ENCODE data around the gene HSPH1.

The HSPH1 gene

DNA sequence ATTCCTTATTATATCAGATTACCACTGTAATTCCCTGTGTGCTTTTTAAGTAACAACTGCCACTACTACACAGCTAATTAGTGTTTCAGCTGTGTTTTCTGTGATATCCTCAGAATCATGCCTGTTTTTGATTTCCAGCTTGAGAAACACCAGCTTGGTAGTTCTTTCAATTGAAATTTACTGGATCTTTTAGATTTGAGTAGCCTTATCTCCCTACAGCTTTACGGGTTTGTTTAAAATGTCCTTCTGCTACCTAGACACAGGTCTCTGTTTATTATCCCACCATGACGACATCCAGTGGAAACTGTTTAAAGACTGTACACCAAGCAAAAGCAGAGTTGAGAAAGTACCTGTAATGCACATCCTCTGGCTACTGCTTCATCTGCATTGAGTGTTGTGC lies 12.1 kb downstream of the HSPH1 start:
- Histone ChIP-seq H3K36me3 (ENCODE audit: control insufficient read depth, insufficient read depth, low read length) (peaks cover 4% of the 10 kb centered on the region), H3K9me3 (ENCODE audit: control insufficient read depth, low read length) (no peaks in the 10 kb centered on the region), H3K4me1 (ENCODE audit: control insufficient read depth, insufficient read depth, low read length) (no peaks in the 10 kb centered on the region), H3K9ac (ENCODE audit: low read length) (no peak overlapping the region), H3K4me3 (ENCODE audit: low read length) (no peak overlapping the region), H3K27me3 (ENCODE audit: control insufficient read depth, insufficient read depth, low read length) (no peaks in the 10 kb centered on the region)

DNA sequence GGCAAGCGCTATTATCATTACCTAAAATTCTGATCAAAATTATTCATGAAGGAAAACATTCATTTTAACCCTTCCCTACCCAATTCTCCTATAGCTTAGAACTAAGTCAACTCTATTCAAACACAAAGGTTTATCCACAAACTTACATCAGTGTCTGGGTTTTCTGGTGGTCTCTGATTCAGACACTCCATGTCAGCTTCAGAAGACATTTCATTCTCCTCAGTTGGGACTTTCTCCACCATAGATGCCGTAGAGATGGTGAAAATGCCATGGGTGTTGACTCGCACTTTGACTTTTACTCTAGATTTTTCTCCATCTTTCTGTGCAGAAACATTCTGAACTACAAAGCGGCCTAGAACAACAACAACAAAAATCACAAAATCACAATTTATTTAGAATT lies 16.3 kb downstream of the HSPH1 start:
- Histone ChIP-seq H3K36me3 (ENCODE audit: control insufficient read depth, insufficient read depth, low read length) (no peaks in the 10 kb centered on the region), H3K9ac (ENCODE audit: low read length) (no peak overlapping the region), H3K9me3 (ENCODE audit: control insufficient read depth, low read length) (no peaks in the 10 kb centered on the region), H3K4me3 (ENCODE audit: low read length) (no peak overlapping the region), H3K27me3 (ENCODE audit: control insufficient read depth, insufficient read depth, low read length) (no peaks in the 10 kb centered on the region), H3K4me1 (ENCODE audit: control insufficient read depth, insufficient read depth, low read length) (no peaks in the 10 kb centered on the region)

DNA sequence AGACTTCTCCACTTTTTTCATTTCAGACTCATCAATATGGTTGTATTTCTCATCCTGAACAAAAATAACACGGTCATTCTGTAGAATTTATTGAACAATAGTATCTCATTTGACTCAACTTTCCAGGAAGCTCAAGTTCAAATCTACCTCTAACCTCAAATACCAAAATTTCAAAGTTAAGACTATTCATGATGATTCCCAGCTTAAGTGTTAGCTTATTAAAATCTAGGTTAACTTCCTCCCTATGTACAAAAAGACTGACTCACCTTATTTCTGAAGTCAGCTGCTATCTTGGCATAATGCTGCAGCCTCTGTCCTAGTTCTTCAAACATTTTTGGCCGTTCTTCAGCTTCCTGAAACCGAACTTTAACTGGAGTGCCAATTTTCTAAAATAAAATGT lies 23.2 kb downstream of the HSPH1 start:
- no peak overlapping the region for H3K9ac ChIP-seq (ENCODE audit: low read length)
- H3K27me3 ChIP-seq (ENCODE audit: control insufficient read depth, insufficient read depth, low read length): no peaks in the 10 kb centered on the region
- H3K9me3 ChIP-seq (ENCODE audit: control insufficient read depth, low read length): no peaks in the 10 kb centered on the region
- H3K4me3 ChIP-seq (ENCODE audit: low read length): no peak overlapping the region
- H3K36me3 ChIP-seq (ENCODE audit: control insufficient read depth, insufficient read depth, low read length): peaks cover 17% of the 10 kb centered on the region
- no peaks in the 10 kb centered on the region for H3K4me1 ChIP-seq (ENCODE audit: control insufficient read depth, insufficient read depth, low read length)

DNA sequence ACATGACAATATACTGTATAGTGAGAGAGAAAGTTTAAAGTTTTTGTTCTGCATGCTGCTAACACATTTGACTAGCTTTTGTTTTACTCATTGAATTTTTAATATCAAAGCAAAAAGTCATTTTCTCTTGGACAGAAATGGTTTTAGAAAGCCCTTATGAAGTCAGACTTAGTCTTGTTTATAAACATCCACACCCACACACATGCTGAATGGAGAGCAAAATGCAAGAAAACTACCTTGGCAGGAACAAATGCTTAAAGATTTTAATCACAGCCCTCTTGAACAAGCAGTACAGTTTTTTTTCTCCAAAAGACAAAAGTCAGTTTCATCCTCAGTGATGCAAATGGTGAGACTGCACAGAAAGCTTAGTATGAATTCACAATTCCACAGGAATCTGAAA lies 25.0 kb downstream of the HSPH1 start:
- Histone ChIP-seq H3K36me3 (ENCODE audit: control insufficient read depth, insufficient read depth, low read length) (peaks cover 17% of the 10 kb centered on the region), H3K4me1 (ENCODE audit: control insufficient read depth, insufficient read depth, low read length) (no peaks in the 10 kb centered on the region), H3K9me3 (ENCODE audit: control insufficient read depth, low read length) (no peaks in the 10 kb centered on the region), H3K4me3 (ENCODE audit: low read length) (no peak overlapping the region), H3K9ac (ENCODE audit: low read length) (no peak overlapping the region), H3K27me3 (ENCODE audit: control insufficient read depth, insufficient read depth, low read length) (no peaks in the 10 kb centered on the region)

DNA sequence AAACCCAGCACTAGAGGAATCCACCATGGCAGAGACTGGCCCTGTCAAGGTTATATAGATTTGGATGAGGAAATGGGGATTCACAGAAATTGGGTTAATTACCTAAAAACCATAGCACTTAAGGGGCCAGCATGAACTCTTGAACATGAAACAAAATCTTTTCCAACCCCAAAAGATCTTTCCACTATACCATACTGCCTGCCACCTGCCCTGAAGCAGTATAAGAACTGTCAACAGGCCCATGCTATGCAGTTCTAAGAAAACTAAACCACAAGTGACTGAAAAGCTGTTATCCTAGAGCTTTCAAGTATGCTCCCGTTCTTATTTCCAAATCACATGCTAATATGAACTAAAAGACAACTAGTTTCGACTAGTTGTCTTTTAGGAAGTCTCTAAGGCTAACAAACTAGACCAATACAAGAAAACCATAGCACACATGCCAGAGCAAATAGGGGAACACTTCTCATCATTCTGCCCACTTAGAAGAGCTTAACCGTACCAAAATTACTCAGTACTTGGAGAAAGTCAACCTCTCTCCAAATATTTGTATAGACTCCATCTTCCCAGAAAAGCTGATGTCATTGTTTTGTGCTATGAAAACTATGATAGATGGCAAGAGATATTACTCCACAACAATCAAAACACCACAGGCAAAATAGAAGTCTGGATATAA lies 27.5 kb downstream of the HSPH1 start:
- Histone ChIP-seq H3K4me1 (ENCODE audit: control insufficient read depth, insufficient read depth, low read length) (no peaks in the 10 kb centered on the region), H3K4me3 (ENCODE audit: low read length) (no peak overlapping the region), H3K36me3 (ENCODE audit: control insufficient read depth, insufficient read depth, low read length) (peaks cover 8% of the 10 kb centered on the region), H3K9ac (ENCODE audit: low read length) (no peak overlapping the region), H3K9me3 (ENCODE audit: control insufficient read depth, low read length) (no peaks in the 10 kb centered on the region), H3K27me3 (ENCODE audit: control insufficient read depth, insufficient read depth, low read length) (peaks cover 3% of the 10 kb centered on the region)

DNA sequence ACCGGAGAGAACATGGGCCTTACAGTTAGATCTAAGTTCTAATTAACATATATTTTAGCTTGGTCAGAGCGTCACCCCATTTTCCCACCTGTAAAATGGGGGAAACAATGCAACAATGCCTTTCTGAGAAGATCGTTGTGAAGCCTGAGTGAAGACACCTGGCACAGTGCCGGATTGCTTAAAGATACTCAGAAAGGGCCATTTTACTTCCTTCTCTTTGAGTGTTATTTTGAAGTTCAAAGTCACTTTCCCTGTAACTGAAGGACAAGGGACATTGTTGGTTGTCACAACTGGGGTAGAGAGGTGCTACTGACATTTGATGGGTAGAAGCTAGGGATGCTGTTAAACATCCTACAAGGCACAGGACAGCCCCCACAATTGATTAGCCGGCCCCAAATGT lies 28.1 kb downstream of the HSPH1 start:
- Histone ChIP-seq H3K4me3 (ENCODE audit: low read length) (no peak overlapping the region), H3K9me3 (ENCODE audit: control insufficient read depth, low read length) (no peaks in the 10 kb centered on the region), H3K9ac (ENCODE audit: low read length) (no peak overlapping the region), H3K27me3 (ENCODE audit: control insufficient read depth, insufficient read depth, low read length) (peaks cover 3% of the 10 kb centered on the region), H3K4me1 (ENCODE audit: control insufficient read depth, insufficient read depth, low read length) (no peaks in the 10 kb centered on the region), H3K36me3 (ENCODE audit: control insufficient read depth, insufficient read depth, low read length) (peaks cover 8% of the 10 kb centered on the region)

DNA sequence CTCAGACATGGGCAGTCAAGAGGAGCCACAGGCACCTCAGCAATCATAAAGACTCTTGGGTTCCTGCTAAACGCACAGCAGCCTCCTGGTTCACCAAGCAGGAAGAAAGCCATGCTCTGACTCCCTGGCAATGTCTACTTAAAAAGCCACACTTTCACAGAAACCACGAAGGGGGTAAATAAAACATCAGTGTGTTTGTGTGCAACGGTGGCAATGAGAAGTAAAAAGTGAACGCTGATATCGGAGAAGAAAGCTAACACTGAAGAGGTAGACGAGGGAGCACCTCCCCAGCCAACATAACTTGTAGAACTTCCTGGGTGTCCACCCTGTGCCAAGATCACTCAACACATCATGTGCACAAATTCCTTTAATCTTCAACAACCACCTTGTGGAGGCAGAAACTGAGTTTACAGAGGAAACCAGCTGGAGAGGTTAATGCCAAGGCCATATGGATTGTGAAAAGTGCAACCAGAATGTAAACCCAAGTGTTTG lies 30.2 kb downstream of the HSPH1 start:
- Histone ChIP-seq H3K4me3 (ENCODE audit: low read length) (no peak overlapping the region), H3K9me3 (ENCODE audit: control insufficient read depth, low read length) (no peaks in the 10 kb centered on the region), H3K4me1 (ENCODE audit: control insufficient read depth, insufficient read depth, low read length) (no peaks in the 10 kb centered on the region), H3K36me3 (ENCODE audit: control insufficient read depth, insufficient read depth, low read length) (no peaks in the 10 kb centered on the region), H3K27me3 (ENCODE audit: control insufficient read depth, insufficient read depth, low read length) (peaks cover 3% of the 10 kb centered on the region), H3K9ac (ENCODE audit: low read length) (no peak overlapping the region)

DNA sequence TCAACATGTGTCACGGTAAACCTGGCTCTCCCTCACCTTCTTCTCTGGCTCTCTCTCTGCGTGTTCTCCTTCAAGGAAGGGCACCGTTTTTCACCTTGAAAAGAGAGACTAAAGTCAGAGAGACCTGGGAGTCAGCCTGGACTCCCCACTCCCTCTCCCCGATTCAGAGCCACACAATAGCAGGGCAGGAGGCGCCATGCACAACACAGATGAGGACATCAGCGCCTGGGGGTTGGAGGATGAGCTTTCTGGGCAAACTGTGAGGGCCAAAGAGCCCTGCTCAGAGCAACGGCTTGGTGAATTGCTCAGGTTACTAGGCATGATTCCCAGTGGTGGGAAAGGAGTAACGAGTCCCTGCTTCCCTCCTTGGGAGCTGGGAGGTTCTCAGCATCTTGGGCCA lies 32.3 kb downstream of the HSPH1 start:
- H3K4me3 ChIP-seq (ENCODE audit: low read length): no peak overlapping the region
- no peaks in the 10 kb centered on the region for H3K4me1 ChIP-seq (ENCODE audit: control insufficient read depth, insufficient read depth, low read length)

DNA sequence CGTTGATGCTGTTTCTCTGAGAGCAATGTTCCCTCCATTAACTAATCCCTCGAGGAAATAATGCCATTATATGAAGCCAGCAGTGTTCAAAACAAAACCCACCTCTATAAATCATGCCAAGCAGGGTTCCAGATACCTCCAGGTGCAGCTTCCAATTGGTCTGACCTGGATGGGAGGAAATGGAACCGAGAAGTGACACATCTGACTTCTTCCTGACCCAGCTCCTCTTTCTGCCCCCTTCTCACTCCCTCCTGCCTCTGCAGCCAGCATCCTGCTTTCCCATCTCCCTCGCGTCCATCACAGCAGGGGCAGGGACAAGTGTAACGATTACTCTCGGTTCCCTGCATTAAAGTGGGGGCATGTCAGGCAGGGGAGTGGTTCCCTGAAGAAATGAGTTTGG lies 37.5 kb downstream of the HSPH1 start:
- Histone ChIP-seq H3K9ac (ENCODE audit: low read length) (no peak overlapping the region), H3K4me1 (ENCODE audit: control insufficient read depth, insufficient read depth, low read length) (no peaks in the 10 kb centered on the region), H3K9me3 (ENCODE audit: control insufficient read depth, low read length) (no peaks in the 10 kb centered on the region), H3K4me3 (ENCODE audit: low read length) (no peak overlapping the region), H3K36me3 (ENCODE audit: control insufficient read depth, insufficient read depth, low read length) (no peaks in the 10 kb centered on the region), H3K27me3 (ENCODE audit: control insufficient read depth, insufficient read depth, low read length) (no peaks in the 10 kb centered on the region)

More for the DNA sequence above, 32.3 kb downstream of the HSPH1 start:
- Histone ChIP-seq H3K9me3 (ENCODE audit: control insufficient read depth, low read length) (no peaks in the 10 kb centered on the region), H3K27me3 (ENCODE audit: control insufficient read depth, insufficient read depth, low read length) (peaks cover 3% of the 10 kb centered on the region), H3K36me3 (ENCODE audit: control insufficient read depth, insufficient read depth, low read length) (no peaks in the 10 kb centered on the region), H3K9ac (ENCODE audit: low read length) (no peak overlapping the region)

DNA sequence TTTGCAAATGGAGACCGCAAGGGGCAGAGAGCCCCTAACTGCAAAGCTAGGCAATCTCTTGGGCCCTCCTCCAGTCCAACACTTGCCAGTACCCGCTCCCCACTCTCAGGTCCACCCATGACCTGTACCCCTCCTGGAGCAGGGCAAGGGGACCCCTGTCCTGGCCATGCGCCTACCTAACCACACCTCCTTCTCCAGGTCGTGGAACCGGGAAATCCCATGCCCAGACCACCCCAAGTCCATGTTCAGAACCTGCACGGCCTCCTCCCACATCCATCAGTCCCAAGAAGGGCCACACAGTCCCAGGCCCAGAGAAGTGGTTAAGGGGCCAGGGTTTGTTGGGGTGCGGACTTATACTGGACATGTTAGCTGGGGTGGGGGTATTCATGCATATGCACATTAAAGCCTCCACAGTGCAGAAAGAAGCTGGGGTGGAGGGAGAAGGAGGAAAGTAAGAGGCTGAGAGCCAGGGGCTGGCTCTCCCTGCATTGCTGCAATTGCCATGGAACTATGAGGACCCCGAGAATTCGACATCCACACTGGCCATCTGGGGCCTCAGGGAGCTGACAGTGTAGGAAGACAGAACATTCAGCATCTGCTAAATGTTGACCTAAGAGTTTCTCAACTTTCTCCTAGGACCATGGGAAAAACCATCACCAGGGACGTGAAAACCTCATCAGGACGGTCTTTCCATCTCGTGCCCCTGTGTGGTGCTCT lies 39.0 kb downstream of the HSPH1 start:
- Histone ChIP-seq H3K4me1 (ENCODE audit: control insufficient read depth, insufficient read depth, low read length) (no peaks in the 10 kb centered on the region), H3K27me3 (ENCODE audit: control insufficient read depth, insufficient read depth, low read length) (no peaks in the 10 kb centered on the region), H3K9ac (ENCODE audit: low read length) (no peak overlapping the region), H3K36me3 (ENCODE audit: control insufficient read depth, insufficient read depth, low read length) (no peaks in the 10 kb centered on the region), H3K9me3 (ENCODE audit: control insufficient read depth, low read length) (no peaks in the 10 kb centered on the region), H3K4me3 (ENCODE audit: low read length) (no peak overlapping the region)

DNA sequence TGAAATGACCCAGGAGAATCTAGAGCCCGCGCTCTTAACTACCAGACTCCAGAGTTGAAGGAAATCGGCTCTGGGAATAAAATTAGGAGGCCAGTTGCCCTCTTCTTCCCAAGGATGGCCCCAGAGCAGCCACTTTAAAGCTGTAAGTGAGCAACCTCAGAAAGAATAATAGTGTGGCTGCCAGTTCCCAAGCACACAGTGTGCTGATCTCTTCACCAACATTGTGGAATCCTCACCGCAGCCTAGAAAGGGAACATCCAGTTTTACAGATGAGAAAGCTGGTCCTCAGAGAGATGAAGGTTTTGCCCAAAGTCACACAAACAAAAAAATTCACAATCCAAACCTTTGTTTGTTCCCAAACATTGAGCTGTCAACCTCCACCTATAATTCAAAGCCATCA lies 39.6 kb downstream of the HSPH1 start:
- H3K4me1 ChIP-seq (ENCODE audit: control insufficient read depth, insufficient read depth, low read length): no peaks in the 10 kb centered on the region
- no peak overlapping the region for H3K9ac ChIP-seq (ENCODE audit: low read length)
- no peaks in the 10 kb centered on the region for H3K27me3 ChIP-seq (ENCODE audit: control insufficient read depth, insufficient read depth, low read length)
- H3K9me3 ChIP-seq (ENCODE audit: control insufficient read depth, low read length): no peaks in the 10 kb centered on the region
- no peak overlapping the region for H3K4me3 ChIP-seq (ENCODE audit: low read length)
- no peaks in the 10 kb centered on the region for H3K36me3 ChIP-seq (ENCODE audit: control insufficient read depth, insufficient read depth, low read length)

DNA sequence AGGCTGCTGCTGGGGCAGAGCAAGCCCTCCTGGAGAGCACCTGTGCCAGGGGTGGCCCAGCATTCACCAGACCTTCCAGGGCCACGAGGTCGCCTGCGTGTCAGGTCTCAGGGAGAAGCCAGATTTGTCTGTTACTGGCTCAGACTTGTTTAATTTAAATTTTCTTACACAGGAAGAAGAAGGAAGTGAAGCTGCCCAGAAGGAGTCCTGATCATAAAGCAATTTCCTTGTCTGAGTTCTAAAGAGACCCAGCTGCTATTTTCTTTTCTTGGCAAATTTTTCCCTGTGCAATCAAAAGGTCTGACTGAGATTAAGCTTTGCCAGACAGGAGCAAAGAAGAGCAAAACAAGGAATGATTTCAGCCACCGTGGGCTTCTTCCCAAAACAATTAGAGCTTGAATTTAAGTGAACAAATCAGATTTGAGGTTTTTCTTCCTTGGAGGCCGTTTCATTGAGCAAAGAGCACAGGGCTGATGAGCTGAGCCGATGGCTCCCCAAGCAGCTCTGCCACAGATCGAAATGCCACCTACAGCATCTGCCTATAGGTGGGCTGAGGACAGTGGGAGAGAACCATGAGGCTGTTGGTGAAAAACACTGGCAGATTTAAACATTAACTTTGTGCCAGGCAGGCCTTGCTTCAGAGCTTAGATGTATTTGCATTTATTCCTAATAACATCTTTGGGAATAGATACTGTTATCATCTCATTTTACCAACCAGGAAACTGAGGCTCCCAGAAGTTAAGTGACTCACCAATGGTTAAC lies 40.1 kb downstream of the HSPH1 start:
- Histone ChIP-seq H3K9me3 (ENCODE audit: control insufficient read depth, low read length) (no peaks in the 10 kb centered on the region), H3K4me1 (ENCODE audit: control insufficient read depth, insufficient read depth, low read length) (no peaks in the 10 kb centered on the region), H3K27me3 (ENCODE audit: control insufficient read depth, insufficient read depth, low read length) (no peaks in the 10 kb centered on the region), H3K9ac (ENCODE audit: low read length) (no peak overlapping the region), H3K36me3 (ENCODE audit: control insufficient read depth, insufficient read depth, low read length) (no peaks in the 10 kb centered on the region), H3K4me3 (ENCODE audit: low read length) (no peak overlapping the region)
